K562 (cell line): ENCODE results near the gene PRSS27. TPM values are rescaled to one million over a fixed set of nuclear protein-coding genes. Genes with fewer than 3 reads are reported as not detected.
A peak's percentile ranks its signal among the peaks of the same experiment; 100 is the strongest.

Experiments used
- ATAC-seq: fragments of 200-7000 bp; cut with Tn5 transposase; 3 replicates; pipeline ENCODE4 v1.9.1; 2020; ENCODE audit warnings: moderate library complexity
- BruUV-seq: library from RNA; stranded (reverse); fragments of 400-500 nt; replicated peaks from 2 replicates; lab custom pipeline; 2021; lab: Mats Ljungman, UMichigan
- CTCF ChIA-PET: fragments of 300-600 bp; formaldehyde crosslinking; extraction: SDS; loops from one replicate; lab custom pipeline; 2021; ENCODE audit warnings: low intra/inter-chr PET ratio; lab: Yijun Ruan, JAX
- POLR2A ChIA-PET: fragments of 300-600, 350-650 bp; sonication (Branson Sonifier 250); formaldehyde crosslinking; extraction: SDS; loops from one replicate; lab custom pipeline; 2021; ENCODE audit warnings: antibody characterized with exemption, inconsistent platforms; lab: Yijun Ruan, JAX
- DNase-seq, 4 experiments: peaks; one replicate each; pipeline versions ENCODE4 v3.0.0 to v3.0.0-alpha.2; 2011 to 2018; ENCODE audit warnings: low spot score in 3 of 4, mixed read lengths in 3 of 4; ENCODE audit errors: extremely low read depth in 1 of 4
- FAIRE-seq: peaks from 2 replicates; lab custom pipeline; 2011; peaks lifted over from hg19 to GRCh38; lab: Jason Lieb, UNC
- H2AFZ ChIP-seq: 2 replicates; pipeline ENCODE4 v1.6.0; 2011; ENCODE audit warnings: low read depth, low read length, control low read depth, inconsistent platforms
- H3K27ac ChIP-seq: fragments of 200-600 bp; 3 replicates; pipeline ENCODE4 v1.8.0; 2011; ENCODE audit warnings: low read depth, mild to moderate bottlenecking, control low read depth, inconsistent platforms, low read length, moderate library complexity, mixed read lengths; ENCODE audit errors: extremely low read depth
- H3K27me3 ChIP-seq, 2 experiments: fragments of 300-600 bp in 1 of 2; 2 replicates in 1 of 2; 3 replicates in 1 of 2; pipeline versions ENCODE4 v1.6.0 to v1.8.0; 2011; ENCODE audit warnings: inconsistent platforms in 2 of 2, low read length in 2 of 2, mild to moderate bottlenecking in 1 of 2, mixed read lengths in 1 of 2, moderate library complexity in 1 of 2; ENCODE audit not compliant: control insufficient read depth in 2 of 2, insufficient read depth in 2 of 2
- H3K36me3 ChIP-seq: fragments of 300-600 bp; 3 replicates; pipeline ENCODE4 v1.8.0; 2011; ENCODE audit warnings: mild to moderate bottlenecking, low read length, inconsistent platforms; ENCODE audit not compliant: control insufficient read depth, insufficient read depth
- H3K4me1 ChIP-seq, 2 experiments: fragments of 200-600 bp in 1 of 2; replicated peaks in 1 of 2; 2 replicates in 1 of 2; 3 replicates in 1 of 2; pipeline versions ENCODE4 v1.5.1 to v1.8.0; 2011; ENCODE audit warnings: inconsistent platforms in 2 of 2, low read length in 2 of 2, mild to moderate bottlenecking in 1 of 2, mixed read lengths in 1 of 2, moderate library complexity in 1 of 2; ENCODE audit not compliant: control insufficient read depth in 2 of 2, insufficient read depth in 2 of 2
- H3K4me2 ChIP-seq: 2 replicates; pipeline ENCODE4 v1.6.1; 2011; ENCODE audit warnings: low read length, control low read depth, inconsistent platforms, mixed read lengths; ENCODE audit not compliant: insufficient read depth
- H3K4me3 ChIP-seq: fragments of 200-600 bp; sonication (generic), shearing (Covaris generic); 2 replicates; pipeline ENCODE4 v1.5.1; 2016; ENCODE audit warnings: control low read depth, inconsistent platforms
- H3K79me2 ChIP-seq: fragments of 200-600 bp; 3 replicates; pipeline ENCODE4 v1.8.0; 2011; ENCODE audit warnings: low read length, inconsistent platforms; ENCODE audit not compliant: control insufficient read depth, insufficient read depth
- H3K9ac ChIP-seq, 2 experiments: 2 replicates each; pipeline versions ENCODE4 v1.6.0 to v1.6.1; 2011; ENCODE audit warnings: low read depth in 2 of 2, low read length in 2 of 2, control low read depth in 1 of 2, inconsistent platforms in 1 of 2, mild to moderate bottlenecking in 1 of 2, mixed read lengths in 1 of 2; ENCODE audit not compliant: insufficient read depth in 1 of 2
- H3K9me1 ChIP-seq: one replicate; pipeline ENCODE4 v1.6.0; 2011; ENCODE audit warnings: inconsistent platforms, mild to moderate bottlenecking, low read length, moderate library complexity; ENCODE audit not compliant: control insufficient read depth, insufficient read depth
- H3K9me3 ChIP-seq: replicated peaks from 2 replicates; pipeline ENCODE4 v1.5.1; 2011; ENCODE audit warnings: low read depth, low read length, inconsistent platforms; ENCODE audit not compliant: control insufficient read depth, insufficient read depth
- H4K20me1 ChIP-seq: replicated peaks from 2 replicates; pipeline ENCODE4 v1.6.1; 2011; ENCODE audit warnings: low read length, inconsistent platforms, mixed read lengths; ENCODE audit not compliant: control insufficient read depth, insufficient read depth
- ARID1B ChIP-seq: fragments of 450-650 bp; IDR thresholded peaks from 2 replicates; pipeline ENCODE4 v1.6.1; 2016; ENCODE audit warnings: antibody characterized with exemption, mild to moderate bottlenecking, inconsistent platforms
- BACH1 ChIP-seq: fragments of 200-800 bp; sonication (Bioruptor generic); IDR thresholded peaks from 2 replicates; pipeline ENCODE4 v1.6.1; 2016; ENCODE audit warnings: missing genetic modification characterization, missing compliant biosample characterization
- CBX8 ChIP-seq: fragments of 200-600 bp; sonication (generic); IDR thresholded peaks from 2 replicates; pipeline ENCODE4 v1.6.1; 2012; ENCODE audit warnings: borderline replicate concordance, mixed run types, low read depth, mild to moderate bottlenecking, moderate library complexity, mixed read lengths, low read length, control low read depth, inconsistent platforms; ENCODE audit not compliant: poor library complexity, severe bottlenecking; ENCODE audit errors: extremely low read depth
- DEAF1 ChIP-seq: fragments of 450-650 bp; formaldehyde crosslinking; IDR thresholded peaks from 2 replicates; pipeline ENCODE4 v1.4.0; 2020; ENCODE audit warnings: mild to moderate bottlenecking, moderate library complexity
- DPF2 ChIP-seq: fragments of 450-650 bp; IDR thresholded peaks from 2 replicates; pipeline ENCODE4 v1.6.1; 2016
- FOXA1 ChIP-seq: fragments of 450-650 bp; IDR thresholded peaks from 2 replicates; pipeline ENCODE4 v1.6.1; 2016; ENCODE audit warnings: mild to moderate bottlenecking, borderline replicate concordance
- HES1 ChIP-seq: fragments of 450-650 bp; IDR thresholded peaks from 2 replicates; pipeline ENCODE4 v1.6.1; 2016; ENCODE audit warnings: low read depth, mild to moderate bottlenecking, moderate library complexity
- HMG20A ChIP-seq: fragments of 450-650 bp; formaldehyde crosslinking; conservative IDR thresholded peaks from 2 replicates; pipeline ENCODE4 v1.4.0; 2020; ENCODE audit warnings: mild to moderate bottlenecking, mixed read lengths
- HMG20B ChIP-seq: fragments of 250-450 bp; sonication (Bioruptor Pico); IDR thresholded peaks from 2 replicates; pipeline ENCODE4 v1.5.0; 2021; ENCODE audit warnings: mild to moderate bottlenecking
- IRF1 ChIP-seq: sonication (generic); formaldehyde crosslinking; IDR thresholded peaks from 2 replicates; pipeline ENCODE4 v1.8.0; 2022; ENCODE audit warnings: missing genetic modification reagents, mild to moderate bottlenecking, borderline replicate concordance
- MYBL2 ChIP-seq, 2 experiments: fragments of 450-650 bp in 1 of 2; sonication (generic) in 1 of 2; formaldehyde crosslinking in 1 of 2; IDR thresholded peaks; 2 replicates each; pipeline versions ENCODE4 v1.6.1 to v1.8.1; 2017 to 2022; ENCODE audit warnings: borderline replicate concordance in 1 of 2, inconsistent platforms in 1 of 2, low read depth in 1 of 2, mild to moderate bottlenecking in 1 of 2, missing genetic modification reagents in 1 of 2, moderate library complexity in 1 of 2
- NR3C1 ChIP-seq: sonication (generic); formaldehyde crosslinking; IDR thresholded peaks from 2 replicates; pipeline ENCODE4 v1.8.1; 2022; ENCODE audit warnings: missing genetic modification reagents
- PHF20 ChIP-seq: fragments of 450-650 bp; IDR thresholded peaks from 2 replicates; pipeline ENCODE4 v1.6.1; 2018; ENCODE audit not compliant: partially characterized antibody
- POLR3A ChIP-seq: IDR thresholded peaks from 2 replicates; pipeline ENCODE4 v1.6.1; 2011; ENCODE audit warnings: borderline replicate concordance, mild to moderate bottlenecking, moderate library complexity; ENCODE audit not compliant: insufficient read length, insufficient read depth; ENCODE audit errors: extremely low read depth
- RBBP5 ChIP-seq: fragments of 200-600 bp; sonication (generic); IDR thresholded peaks from 2 replicates; pipeline ENCODE4 v1.6.1; 2012; ENCODE audit warnings: borderline replicate concordance, mild to moderate bottlenecking, low read length, control low read depth, inconsistent platforms; ENCODE audit not compliant: insufficient read depth, poor library complexity, severe bottlenecking
- TSC22D4 ChIP-seq: fragments of 450-650 bp; IDR thresholded peaks from 2 replicates; pipeline ENCODE4 v1.6.1; 2016; ENCODE audit warnings: missing genetic modification characterization, missing biosample characterization, control low read depth
- ZKSCAN1 ChIP-seq: fragments of 150-350 bp; IDR thresholded peaks from 2 replicates; pipeline ENCODE4 v1.6.1; 2016; ENCODE audit warnings: low read depth, low read length
- ZNF695 ChIP-seq: fragments of 450-650 bp; formaldehyde crosslinking; IDR thresholded peaks from 2 replicates; pipeline ENCODE4 v1.4.0; 2020; ENCODE audit warnings: mild to moderate bottlenecking, moderate library complexity
- ZNF707 ChIP-seq: fragments of 250-450 bp; sonication (Bioruptor Pico); conservative IDR thresholded peaks from 2 replicates; pipeline ENCODE4 v1.8.0; 2022; ENCODE audit warnings: inconsistent platforms, mild to moderate bottlenecking, moderate library complexity
- WGBS: fragments of 100-300 bp; shearing (Covaris generic); methylation state at CpG from one replicate; pipeline ENCODE4 v1.1.6; 2016; ENCODE audit warnings: low coverage, mixed read lengths; ENCODE audit not compliant: insufficient coverage; ENCODE audit errors: missing lambda C conversion rate; 5-methylcytosine and 5-hydroxymethylcytosine counted together
- in situ Hi-C: fragments of 300-500 bp; cut with MboI; formaldehyde crosslinking; loops from 4 replicates; pipeline ENCODE4 v1.15.0; 2018; ENCODE audit warnings: inconsistent platforms, mixed read lengths
- intact Hi-C: fragments of 100-400 bp; cut with micrococcal nuclease; formaldehyde crosslinking; loops from 2 replicates; pipeline ENCODE4 v1.14.2; 2022
- polyA plus RNA-seq, 8 experiments: library from polyadenylated mRNA; depleted of rRNA in 4 of 8; stranded (reverse) in 5 of 8; unstranded in 3 of 8; fragments of >200 nt; fragmentation: Nextera tagmentation in 2 of 8; fragmentation: Illumina TruSeq in 1 of 8; extraction: Ambion mirVana in 2 of 8; extraction: Trizol in 1 of 8; gene quantifications; 2 replicates each; pipeline versions ENCODE4 v1.2.1 to v1.2.3, GENCODE V29; 2011 to 2014; ENCODE audit warnings: inconsistent platforms in 1 of 8, missing spikeins in 1 of 8
- total RNA-seq, 7 experiments: library from RNA; depleted of rRNA in 6 of 7; stranded (reverse); fragments of >200 nt in 6 of 7; fragmentation: Illumina TruSeq in 2 of 7; extraction: Trizol in 2 of 7; gene quantifications; 2 replicates each; pipeline versions ENCODE4 v1.2.1 to v1.2.3, GENCODE V29; 2011 to 2021; ENCODE audit warnings: low replicate concordance in 1 of 7
- TF ChIP-seq, protein P1 (sequence below): sonication (generic); formaldehyde crosslinking; IDR thresholded peaks from 2 replicates; pipeline ENCODE4 v1.9.0; 2022; ENCODE audit warnings: mild to moderate bottlenecking, missing genetic modification reagents

Gene PRSS27
- total and polyA plus RNA-seq, 9 of the 15 experiments (the other 6 are each of a cell fraction or from before 2014, with no cell fraction given), result 0.09 to 0.20 (median 0.17) TPM; not detected in 5

DNA sequence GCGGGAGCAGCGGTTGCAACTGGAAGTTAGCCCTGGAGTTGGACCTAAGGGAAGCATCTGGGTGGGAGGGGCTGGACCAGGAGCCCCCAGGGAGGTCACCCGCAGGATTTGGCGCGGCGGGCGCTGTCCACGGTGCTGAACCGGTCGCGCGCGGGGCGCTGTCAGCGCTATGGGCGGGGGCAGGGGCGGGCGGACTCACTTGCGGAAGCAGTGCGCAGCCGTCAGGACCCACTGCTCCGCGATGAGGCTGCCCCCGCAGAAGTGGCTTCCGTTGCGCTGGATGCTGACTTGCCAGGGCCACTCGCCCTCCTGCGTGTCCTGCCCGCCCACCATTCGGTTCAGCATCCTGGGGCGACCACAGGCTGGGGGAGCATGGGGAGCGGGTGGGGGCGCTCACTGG is 4.5 kb downstream of the PRSS27 start:
- peaks cover 0 to 75% of the 10 kb centered on the region in 2 experiments; a peak in 2 of 5 replicates for H3K4me1 ChIP-seq
- no peaks in the 10 kb centered on the region for H3K9me1 ChIP-seq
- no peaks in the 10 kb centered on the region for H3K9me3 ChIP-seq
- H3K27me3 ChIP-seq, result peaks cover 19 to 35% of the 10 kb centered on the region in 2 experiments; a peak in 4 of 5 replicates
- BruUV-seq, result no TSS peak
- no peak overlapping the region; the same call in 1 of the 2 replicates for H3K4me3 ChIP-seq
- no peaks in the 10 kb centered on the region for H3K36me3 ChIP-seq
- ChIA-PET POLR2A (no interaction called here), CTCF (no interaction called here)
- H3K79me2 ChIP-seq, result no peaks in the 10 kb centered on the region
- FAIRE-seq, result peak; percentile 55
- peak overlapping the region; percentile 24; the same call in 1 of the 2 replicates for H3K4me2 ChIP-seq
- intact Hi-C loops, result no loop called here
- H3K9ac ChIP-seq, result no peak overlapping the region; a peak in 1 of 4 replicates
- in situ Hi-C loops, result no loop called here
- no peak overlapping the region for H3K27ac ChIP-seq
- DNase-seq, result peak; percentile 80 to 93 (median 87)
- peak; percentile 88 for ATAC-seq
- peaks cover 4% of the 10 kb centered on the region; the same call in 1 of the 2 replicates for H4K20me1 ChIP-seq
- WGBS, result 5% methylated on average over 10 of the region's 33 CpGs
- no peak overlapping the region for H2AFZ ChIP-seq
- TF ChIP-seq TSC22D4 (tag) (no peak), PHF20 (no peak), BACH1 (tag) (no peak), ZKSCAN1 (no peak), HMG20A (CRISPR knock-in tag) (no peak), MYBL2 (IDR thresholded peaks at IDR 0.05; ENCODE audit: low read depth) (no peak), MYBL2 (CRISPR knock-in tag; IDR thresholded peaks at IDR 0.05; ENCODE audit: borderline replicate concordance) (no peak), HES1 (no peak), RBBP5 (no peak), POLR3A (no peak), DEAF1 (CRISPR knock-in tag) (no peak), FOXA1 (no peak), NR3C1 (peak; percentile 96), IRF1 (CRISPR knock-in tag) (0 out of 2 replicates have a peak, but pooled peaks have one; percentile 44), HMG20B (CRISPR knock-in tag) (no peak), ARID1B (no peak), ZNF695 (CRISPR knock-in tag) (no peak), ZNF707 (no peak), DPF2 (no peak), CBX8 (no peak)
- TF ChIP-seq, protein P1, sequence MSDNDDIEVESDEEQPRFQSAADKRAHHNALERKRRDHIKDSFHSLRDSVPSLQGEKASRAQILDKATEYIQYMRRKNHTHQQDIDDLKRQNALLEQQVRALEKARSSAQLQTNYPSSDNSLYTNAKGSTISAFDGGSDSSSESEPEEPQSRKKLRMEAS, result peak; percentile 66
